Esophagus squamous epithelium (tissue), 4 donors: ENCODE results near the gene PTPRN2.

Experiments used
- POLR2A ChIP-seq, 4 donors: fragments of 450-650 bp; IDR thresholded peaks; one replicate each; pipeline ENCODE4 v1.6.1; 2017; ENCODE audit warnings: antibody characterized with exemption in 4 of 4, mild to moderate bottlenecking in 4 of 4, moderate library complexity in 3 of 4
- TF ChIP-seq, protein P1 (sequence below), 6 experiments: fragments of 450-650 bp in 4 of 6; fragments of 200-600 bp in 2 of 6; sonication (generic) in 2 of 6; IDR thresholded peaks; one replicate each; pipeline ENCODE4 v1.5.1; 2016 to 2019; ENCODE audit warnings: antibody characterized with exemption in 6 of 6, mild to moderate bottlenecking in 4 of 6, moderate library complexity in 4 of 6

DNA sequence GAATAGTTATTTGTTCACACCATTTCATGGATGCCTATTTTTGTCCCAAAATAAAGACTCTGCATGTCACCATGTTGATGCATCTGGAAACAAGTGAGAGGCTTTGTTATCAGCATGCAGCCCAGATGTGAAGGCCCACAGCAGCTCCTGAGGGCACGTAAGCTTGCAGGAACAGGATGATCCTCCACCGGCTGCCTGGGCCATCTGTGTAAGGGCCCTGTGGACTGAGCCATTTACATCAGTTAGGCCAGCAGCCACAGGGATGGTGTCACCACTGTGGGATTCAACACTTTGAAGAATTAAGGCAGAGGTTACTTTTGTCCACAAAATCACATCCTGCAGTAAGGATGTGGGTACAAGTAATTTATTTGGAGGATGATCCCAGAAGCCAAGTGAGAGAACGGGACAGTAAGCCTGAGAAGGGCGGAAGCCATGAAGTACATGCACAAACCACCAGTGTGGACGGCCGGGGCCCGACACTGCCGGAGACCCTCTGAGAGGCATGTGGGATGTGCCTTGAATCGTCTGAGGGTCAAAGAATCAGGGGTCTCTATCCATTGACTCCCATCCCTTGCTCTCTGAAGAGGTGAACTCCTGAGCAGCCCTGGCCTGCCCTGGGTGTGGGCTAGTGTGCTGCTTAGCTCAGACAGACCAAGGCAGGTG, 641.1 kb downstream of the PTPRN2 start:
- TF ChIP-seq, protein P1, sequence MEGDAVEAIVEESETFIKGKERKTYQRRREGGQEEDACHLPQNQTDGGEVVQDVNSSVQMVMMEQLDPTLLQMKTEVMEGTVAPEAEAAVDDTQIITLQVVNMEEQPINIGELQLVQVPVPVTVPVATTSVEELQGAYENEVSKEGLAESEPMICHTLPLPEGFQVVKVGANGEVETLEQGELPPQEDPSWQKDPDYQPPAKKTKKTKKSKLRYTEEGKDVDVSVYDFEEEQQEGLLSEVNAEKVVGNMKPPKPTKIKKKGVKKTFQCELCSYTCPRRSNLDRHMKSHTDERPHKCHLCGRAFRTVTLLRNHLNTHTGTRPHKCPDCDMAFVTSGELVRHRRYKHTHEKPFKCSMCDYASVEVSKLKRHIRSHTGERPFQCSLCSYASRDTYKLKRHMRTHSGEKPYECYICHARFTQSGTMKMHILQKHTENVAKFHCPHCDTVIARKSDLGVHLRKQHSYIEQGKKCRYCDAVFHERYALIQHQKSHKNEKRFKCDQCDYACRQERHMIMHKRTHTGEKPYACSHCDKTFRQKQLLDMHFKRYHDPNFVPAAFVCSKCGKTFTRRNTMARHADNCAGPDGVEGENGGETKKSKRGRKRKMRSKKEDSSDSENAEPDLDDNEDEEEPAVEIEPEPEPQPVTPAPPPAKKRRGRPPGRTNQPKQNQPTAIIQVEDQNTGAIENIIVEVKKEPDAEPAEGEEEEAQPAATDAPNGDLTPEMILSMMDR (IDR thresholded peaks at IDR 0.05): no peak
- TF ChIP-seq POLR2A (IDR thresholded peaks at IDR 0.05): no peak
